ENCODE results near the gene PGM3. TPM values are rescaled to one million over a fixed set of nuclear protein-coding genes. Genes with fewer than 3 reads are reported as not detected.

The PGM3 gene
- total RNA-seq, 1 experiment from 2014 or later: 17.0 TPM

- Histone ChIP-seq H3K9me3 (ENCODE audit: low read length) (no peaks in the 10 kb centered on the region), H3K9me2 (replicated peaks; ENCODE audit: low read length) (no peaks in the 10 kb centered on the region), H4K20me1 (ENCODE audit: low read length) (no peaks in the 10 kb centered on the region), H3K27ac (ENCODE audit: low read length) (no peak overlapping the region), H3F3A (ENCODE audit: low read length, unreplicated experiment) (no peaks in the 10 kb centered on the region), H3K4me2 (ENCODE audit: low read length) (no peak overlapping the region), H3K9ac (ENCODE audit: low read length) (no peak overlapping the region), H3K4me1 (ENCODE audit: insufficient read depth, low read length) (peaks cover under 1% of the 10 kb centered on the region; the same call in 1 of the 2 replicates), H3K79me2 (ENCODE audit: low read length) (no peaks in the 10 kb centered on the region), H3K36me3 (ENCODE audit: low read depth, low read length) (no peaks in the 10 kb centered on the region), H2AFZ (ENCODE audit: low read length) (no peak overlapping the region), H3K27me3 (ENCODE audit: low read length) (no peaks in the 10 kb centered on the region), H3K4me3 (ENCODE audit: low read length) (no peak overlapping the region)
- ATAC-seq (no peak), DNase-seq (no peak)
- POLR2A ChIA-PET (ENCODE audit: unreplicated experiment): interaction anchor here (0.7 kb wide), 1 partner anchor 451 kb away, joined by 6 read pairs; no protein-coding TSS in a partner anchor
- BruUV-seq (replicated peaks): no TSS peak
- CTCF ChIA-PET: no interaction called here
- TF ChIP-seq EZH2phosphoT487 (IDR thresholded peaks at IDR 0.05; ENCODE audit: borderline replicate concordance, low read length): no peak
- no peak for TF ChIP-seq CTCF (conservative IDR thresholded peaks at IDR 0.05; ENCODE audit: low read depth, low read length)
- TF ChIP-seq EZH2 (IDR thresholded peaks at IDR 0.05; ENCODE audit: low read length, unreplicated experiment): no peak
- intact Hi-C loops (cut with micrococcal nuclease): no loop called here
These were observed 60.9 kb downstream of the PGM3 start for GRCh38 chr6:83132121-83132520.

- H3K4me1 ChIP-seq (ENCODE audit: insufficient read depth, low read length): no peaks in the 10 kb centered on the region
- H4K20me1 ChIP-seq (ENCODE audit: low read length): no peaks in the 10 kb centered on the region
- no peak overlapping the region for H3K4me2 ChIP-seq (ENCODE audit: low read length)
- no peak overlapping the region for H3K27ac ChIP-seq (ENCODE audit: low read length)
- ChIA-PET POLR2A (ENCODE audit: unreplicated experiment) (no interaction called here), CTCF (no interaction called here)
- H2AFZ ChIP-seq (ENCODE audit: low read length): no peak overlapping the region
- no peak for TF ChIP-seq CTCF (conservative IDR thresholded peaks at IDR 0.05; ENCODE audit: low read depth, low read length)
- TF ChIP-seq EZH2 (IDR thresholded peaks at IDR 0.05; ENCODE audit: low read length, unreplicated experiment): no peak
- TF ChIP-seq EZH2phosphoT487 (IDR thresholded peaks at IDR 0.05; ENCODE audit: borderline replicate concordance, low read length): no peak
- intact Hi-C loops (cut with micrococcal nuclease): no loop called here
- no peak overlapping the region for H3K4me3 ChIP-seq (ENCODE audit: low read length)
- ATAC-seq: no peak
- BruUV-seq (replicated peaks): no TSS peak
- no peak for DNase-seq
- no peaks in the 10 kb centered on the region for H3K9me3 ChIP-seq (ENCODE audit: low read length)
- H3K9ac ChIP-seq (ENCODE audit: low read length): no peak overlapping the region
- no peaks in the 10 kb centered on the region for H3K79me2 ChIP-seq (ENCODE audit: low read length)
- no peaks in the 10 kb centered on the region for H3K9me2 ChIP-seq (replicated peaks; ENCODE audit: low read length)
- H3K36me3 ChIP-seq (ENCODE audit: low read depth, low read length): no peaks in the 10 kb centered on the region
- H3K27me3 ChIP-seq (ENCODE audit: low read length): no peaks in the 10 kb centered on the region
- no peaks in the 10 kb centered on the region for H3F3A ChIP-seq (ENCODE audit: low read length, unreplicated experiment)
These were observed 65.1 kb downstream of the PGM3 start for GRCh38 chr6:83127976-83128375.

- Histone ChIP-seq H3K36me3 (ENCODE audit: low read depth, low read length) (no peaks in the 10 kb centered on the region), H3K27me3 (ENCODE audit: low read length) (no peaks in the 10 kb centered on the region), H3F3A (ENCODE audit: low read length, unreplicated experiment) (no peaks in the 10 kb centered on the region), H4K20me1 (ENCODE audit: low read length) (no peaks in the 10 kb centered on the region), H3K27ac (ENCODE audit: low read length) (no peak overlapping the region), H3K4me3 (ENCODE audit: low read length) (no peak overlapping the region), H2AFZ (ENCODE audit: low read length) (no peak overlapping the region), H3K4me1 (ENCODE audit: insufficient read depth, low read length) (no peaks in the 10 kb centered on the region), H3K9me3 (ENCODE audit: low read length) (no peaks in the 10 kb centered on the region), H3K79me2 (ENCODE audit: low read length) (no peaks in the 10 kb centered on the region), H3K9me2 (replicated peaks; ENCODE audit: low read length) (no peaks in the 10 kb centered on the region), H3K9ac (ENCODE audit: low read length) (no peak overlapping the region), H3K4me2 (ENCODE audit: low read length) (no peak overlapping the region)
- DNase-seq: no peak
- CTCF ChIA-PET: no interaction called here
- POLR2A ChIA-PET (ENCODE audit: unreplicated experiment): no interaction called here
- TF ChIP-seq EZH2 (IDR thresholded peaks at IDR 0.05; ENCODE audit: low read length, unreplicated experiment) (no peak), CTCF (conservative IDR thresholded peaks at IDR 0.05; ENCODE audit: low read depth, low read length) (no peak), EZH2phosphoT487 (IDR thresholded peaks at IDR 0.05; ENCODE audit: borderline replicate concordance, low read length) (no peak)
- BruUV-seq (replicated peaks): no TSS peak
- ATAC-seq: no peak
- intact Hi-C loops (cut with micrococcal nuclease): no loop called here
These were observed 65.8 kb downstream of the PGM3 start for GRCh38 chr6:83127258-83127657.
